ENCODE results near the gene MPZL2.
"Not testable (repeated sequence)": the region's sequence is repeated elsewhere in the genome, so short reads cannot be mapped to it uniquely, and the experiment has no call there.

MPZL2 gene

GRCh38 chr11:118263695-118264568 is at the start of gene MPZL2:
MPZL2 (minus strand) TSS chr11:118264297; CDS start chr11:118264153, 144 bp downstream.
- no peak for DNase-seq (ENCODE audit: low spot score)

DNA sequence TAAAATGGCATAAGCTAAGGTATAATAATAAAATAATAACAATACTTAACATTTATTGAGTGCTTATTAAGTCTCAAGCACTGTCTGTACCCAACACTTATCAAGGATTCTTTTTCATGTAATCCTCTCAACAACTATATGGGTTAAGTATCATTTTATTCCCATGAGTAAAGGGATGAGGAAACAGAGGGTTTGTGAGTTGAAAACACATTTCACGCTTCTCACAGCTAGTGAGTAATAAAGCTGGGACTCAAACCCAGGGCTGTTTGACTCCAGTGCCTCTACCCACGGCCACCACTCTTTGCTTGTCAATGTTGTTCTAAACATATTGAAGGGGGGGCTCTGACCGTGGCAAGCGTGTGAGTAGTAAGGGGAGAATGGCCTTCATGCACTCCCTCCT is 49.1 kb upstream of the MPZL2 start:
- no peak for DNase-seq (ENCODE audit: low spot score)

GRCh38 chr11:118312328-118312727 is 48.2 kb upstream of the MPZL2 start:
- DNase-seq (ENCODE audit: low spot score) = no peak

- no peak for DNase-seq (ENCODE audit: low spot score)
These were observed 47.4 kb upstream of the MPZL2 start for GRCh38 chr11:118311518-118311917.

DNA sequence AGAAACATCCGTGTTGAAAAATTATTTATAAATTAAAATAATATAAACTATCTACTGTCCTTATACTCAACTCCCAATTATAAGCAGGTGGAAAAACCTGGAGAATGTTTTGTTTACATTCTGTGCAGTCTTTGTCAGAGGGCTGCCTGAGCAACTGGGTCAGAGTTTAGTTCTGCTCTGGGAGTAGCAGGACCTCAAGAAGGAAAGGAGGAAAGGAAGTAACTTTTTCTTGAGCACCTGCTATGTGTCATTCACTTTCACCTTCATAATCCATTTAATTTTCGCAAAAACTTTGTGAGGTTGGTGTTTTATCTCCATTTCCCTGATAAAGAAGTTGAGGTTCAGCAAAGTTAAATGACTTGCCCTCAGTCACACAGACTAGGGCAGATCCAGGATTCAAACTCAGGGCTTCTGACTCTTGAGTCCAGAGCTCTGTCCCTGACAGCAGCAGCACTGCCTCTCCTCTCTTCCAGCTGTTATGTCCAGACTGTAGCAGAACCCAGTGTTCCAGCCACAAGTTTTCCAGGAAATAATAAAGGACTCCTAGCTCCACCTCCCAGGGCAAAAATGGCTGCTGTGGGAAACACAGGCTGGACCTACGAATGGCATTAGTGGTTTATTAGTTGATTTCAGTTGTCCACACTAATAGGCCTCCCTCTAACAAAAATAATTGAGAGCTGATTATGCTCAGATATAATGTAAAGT is 46.8 kb upstream of the MPZL2 start:
- no peak for DNase-seq (ENCODE audit: low spot score)

GRCh38 chr11:118310271-118310670 is 46.2 kb upstream of the MPZL2 start:
- DNase-seq (ENCODE audit: low spot score) = no peak

- not testable (repeated sequence) for DNase-seq (ENCODE audit: low spot score)
These were observed 45.0 kb upstream of the MPZL2 start for GRCh38 chr11:118308995-118309528.

DNA sequence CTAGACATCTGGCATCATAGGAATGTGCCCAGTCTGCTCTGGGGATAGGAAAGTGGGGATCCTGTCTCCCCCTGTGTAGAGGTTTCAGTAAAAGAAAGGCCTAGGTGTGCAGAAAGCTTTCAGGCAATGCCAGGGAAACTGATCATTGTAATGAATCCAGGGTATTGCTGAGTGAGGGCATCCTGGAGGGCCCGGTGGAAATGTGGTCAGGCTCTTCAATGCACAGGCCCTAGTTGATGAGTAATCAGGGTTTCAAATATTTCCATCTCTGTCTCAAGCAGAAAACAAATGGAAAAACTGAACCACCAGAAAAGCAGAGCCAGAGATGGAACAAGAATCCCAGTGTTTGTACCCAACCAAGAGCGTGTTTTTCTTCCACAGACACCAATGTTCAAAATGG is 42.5 kb upstream of the MPZL2 start:
- no peak for DNase-seq (ENCODE audit: low spot score)

DNA sequence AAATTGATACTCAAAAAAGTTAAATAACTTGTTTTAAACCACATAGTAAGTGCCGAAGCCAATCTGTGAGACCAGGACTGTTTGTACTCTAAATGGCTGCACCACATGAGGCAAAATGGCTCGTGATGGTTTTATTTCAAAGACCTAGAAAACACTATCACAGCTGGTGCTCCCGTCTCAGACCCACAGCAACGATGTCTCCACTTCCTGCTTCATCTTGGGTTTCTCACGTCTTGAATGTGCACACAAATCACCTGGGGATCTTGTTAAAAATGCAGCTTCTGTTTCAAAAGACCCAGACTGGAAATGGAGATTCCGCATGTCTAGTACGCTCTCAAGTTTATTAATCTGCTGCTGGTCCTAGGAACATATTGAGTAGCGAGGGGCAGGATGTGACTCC is 41.6 kb upstream of the MPZL2 start:
- DNase-seq (ENCODE audit: low spot score) = no peak

DNA sequence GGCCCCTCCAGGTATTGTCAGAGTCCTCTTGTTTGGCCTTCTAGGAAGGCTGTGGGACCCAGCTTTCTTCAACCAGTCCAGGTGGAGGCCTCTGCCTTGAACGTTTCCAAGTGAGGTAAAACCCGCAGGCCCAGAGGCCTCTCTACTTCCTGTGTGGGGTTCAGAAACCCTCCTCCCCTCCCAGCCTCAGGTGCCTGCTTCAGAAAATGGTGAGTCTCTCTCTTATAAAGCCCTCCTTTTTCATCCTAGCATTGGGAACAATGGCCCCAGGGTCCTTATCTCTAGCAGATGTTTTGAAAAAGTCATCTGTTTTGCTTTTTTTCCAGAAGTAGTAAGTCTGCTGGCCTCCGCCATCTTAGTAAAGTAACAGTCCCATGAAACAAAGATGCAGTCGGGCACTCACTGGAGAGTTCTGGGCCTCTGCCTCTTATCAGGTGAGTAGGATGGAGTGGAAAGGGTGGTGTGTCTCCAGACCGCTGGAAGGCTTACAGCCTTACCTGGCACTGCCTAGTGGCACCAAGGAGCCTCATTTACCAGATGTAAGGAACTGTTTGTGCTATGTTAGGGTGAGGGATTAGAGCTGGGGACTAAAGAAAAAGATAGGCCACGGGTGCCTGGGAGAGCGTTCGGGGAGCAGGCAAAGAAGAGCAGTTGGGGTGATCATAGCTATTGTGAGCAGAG is 40.6 kb upstream of the MPZL2 start, which contains the start of gene CD3E:
Gene CD3E, plus strand, starts transcription at position 163 of the 681 bp plus-strand sequence. Its CDS starts 223 bp downstream, at position 386.
- DNase-seq (ENCODE audit: low spot score) = no peak

- DNase-seq (ENCODE audit: low spot score) = no peak
These were observed 40.1 kb upstream of the MPZL2 start for GRCh38 chr11:118304227-118304567.

DNA sequence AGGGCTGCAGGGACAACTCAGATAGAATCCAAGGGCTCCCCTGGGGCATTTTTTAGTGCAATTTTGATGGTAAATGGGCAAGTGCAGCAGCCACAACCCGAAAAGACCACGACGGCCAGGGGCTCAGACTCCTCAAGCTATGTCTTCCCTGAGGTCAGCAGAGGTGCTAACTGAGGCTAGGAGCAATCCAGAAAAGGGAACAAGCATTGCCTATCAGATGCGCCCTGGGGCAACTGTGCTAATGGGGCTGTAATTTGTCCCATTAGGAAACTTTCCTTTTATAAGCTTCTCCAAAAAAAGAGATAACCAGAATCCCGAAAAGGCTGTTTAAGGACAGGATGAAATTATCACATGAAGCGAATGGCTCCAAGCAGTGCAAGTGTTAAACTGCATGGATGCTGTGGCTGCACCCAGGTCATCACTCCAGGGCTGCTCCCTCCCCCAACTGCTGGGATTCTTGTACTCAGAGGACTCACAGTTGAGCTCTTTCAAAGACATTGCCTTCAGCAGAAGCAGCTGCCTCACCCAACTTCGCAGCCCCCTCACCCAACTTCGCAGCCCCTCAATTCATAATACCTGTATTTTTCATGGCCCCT is 37.6 kb upstream of the MPZL2 start:
- no peak for DNase-seq (ENCODE audit: low spot score)

DNA sequence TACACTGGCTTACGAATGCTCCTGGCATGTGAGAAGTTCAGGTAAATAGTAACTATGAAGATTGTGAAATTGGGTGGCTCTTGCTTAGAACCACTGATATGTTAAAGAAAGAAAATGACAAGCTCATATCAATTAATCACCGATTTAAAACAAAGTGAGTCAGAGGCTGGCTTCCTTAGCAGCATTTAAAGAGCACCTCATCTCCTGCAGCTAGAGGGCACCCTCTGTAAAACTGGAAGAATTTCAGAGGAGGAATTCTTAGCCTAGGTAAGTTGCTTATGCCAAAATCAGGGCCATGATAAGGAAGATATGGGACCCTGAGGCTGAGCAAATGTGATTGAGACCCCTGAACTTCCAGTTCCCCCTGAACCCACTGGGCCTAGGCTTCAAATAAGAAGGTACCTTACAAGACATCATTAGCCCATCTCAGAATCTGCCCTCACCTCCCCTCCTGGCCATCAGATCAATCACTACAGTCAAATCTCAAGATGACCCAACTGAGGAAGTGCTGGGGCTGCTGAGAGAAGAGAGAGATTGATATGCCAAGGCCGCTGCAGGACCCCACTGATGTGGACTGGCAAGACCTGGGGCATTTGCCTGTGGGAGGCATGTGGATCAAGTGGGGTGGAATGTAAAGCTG is 31.8 kb upstream of the MPZL2 start:
- DNase-seq (ENCODE audit: low spot score) = peak; percentile 17

GRCh38 chr11:118295199-118295598 is 31.1 kb upstream of the MPZL2 start:
- DNase-seq (ENCODE audit: low spot score) = no peak

GRCh38 chr11:118294053-118294452 is 30.0 kb upstream of the MPZL2 start:
- no peak for DNase-seq (ENCODE audit: low spot score)

DNA sequence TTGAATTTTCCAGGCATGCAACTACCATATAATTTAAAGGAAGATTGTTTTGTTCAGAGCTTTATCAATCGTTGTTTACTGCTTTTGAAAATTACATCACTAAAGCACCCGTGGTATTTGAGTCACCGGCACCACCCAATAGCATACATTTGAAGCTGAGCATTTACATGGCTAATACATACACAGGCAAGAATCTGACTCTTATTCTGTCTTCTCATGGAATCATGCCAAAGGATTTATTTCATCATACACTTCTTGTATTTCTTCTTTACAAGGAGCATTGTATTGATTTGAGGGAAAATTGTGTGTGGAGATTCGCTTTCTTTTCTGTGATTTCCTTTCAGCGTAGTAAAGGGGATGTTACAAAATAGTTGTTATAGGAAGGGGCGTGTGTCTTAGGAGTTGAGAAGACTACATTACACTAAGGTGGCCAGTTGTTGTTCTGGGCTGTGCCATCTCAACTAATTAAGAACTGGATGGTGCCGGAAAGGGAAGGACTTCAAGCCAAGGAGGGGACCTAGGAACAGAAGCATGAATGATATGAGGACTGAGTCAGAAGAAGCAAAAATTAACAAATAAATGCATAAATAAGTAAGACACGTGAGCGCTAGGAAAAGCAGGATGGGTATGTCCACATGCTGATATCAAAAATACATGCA is 27.5 kb upstream of the MPZL2 start:
- no peak for DNase-seq (ENCODE audit: low spot score)

- DNase-seq (ENCODE audit: low spot score) = no peak
These were observed 26.8 kb upstream of the MPZL2 start for GRCh38 chr11:118290923-118291322.

DNA sequence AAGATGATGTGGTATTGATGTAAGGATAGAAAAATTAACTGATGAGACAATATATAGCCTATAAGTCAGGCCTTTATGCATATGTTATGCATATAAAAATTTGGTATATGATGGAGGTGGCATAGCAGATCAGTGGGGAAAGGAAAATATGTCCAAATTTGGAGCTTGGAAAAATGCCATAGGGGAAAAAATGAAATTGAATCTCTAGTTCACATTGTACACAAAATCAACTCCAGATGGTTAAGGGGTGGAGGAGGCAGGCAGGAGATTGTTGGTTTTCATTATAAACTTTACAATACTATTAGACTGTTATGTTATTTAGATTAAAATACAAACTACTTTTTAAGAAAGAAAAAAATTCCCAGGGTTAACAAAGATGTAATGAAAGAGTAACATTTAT is 25.3 kb upstream of the MPZL2 start:
- DNase-seq (ENCODE audit: low spot score) = no peak

- no peak for DNase-seq (ENCODE audit: low spot score)
These were observed 22.9 kb upstream of the MPZL2 start for GRCh38 chr11:118287006-118287405.

DNA sequence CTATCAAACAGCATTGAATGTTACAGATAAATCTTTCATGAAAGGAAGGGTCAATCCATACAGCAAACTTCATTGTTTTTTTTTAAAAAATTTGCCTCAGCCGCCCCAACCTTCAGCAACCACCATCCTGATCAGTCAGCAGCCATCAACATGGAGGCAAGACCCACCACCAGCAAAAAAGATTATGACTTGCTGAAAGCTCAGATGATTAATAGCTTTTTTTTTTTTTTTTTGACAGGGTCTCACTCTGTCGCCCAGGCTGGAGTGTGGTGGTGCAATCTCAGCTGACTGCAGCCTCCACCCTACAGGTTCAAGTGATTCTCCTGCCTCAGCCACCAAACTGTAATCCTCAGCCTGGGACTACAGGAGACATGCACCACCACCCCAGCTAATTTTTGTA is 22.4 kb upstream of the MPZL2 start:
- no peak for DNase-seq (ENCODE audit: low spot score)

GRCh38 chr11:118283756-118284350 is 19.8 kb upstream of the MPZL2 start:
- DNase-seq (ENCODE audit: low spot score) = no peak

All from hematopoietic multipotent progenitor cell treated with erythropoietin and hydrocortisone succinate and interleukin-3 and kit ligand, for 17 days (in vitro differentiated cells).